ENCODE results near the gene HAPLN3. TPM values are rescaled to one million over a fixed set of nuclear protein-coding genes. Genes with fewer than 3 reads are reported as not detected.

HAPLN3 gene
- total and polyA plus RNA-seq, 2 experiments from 2014 or later = 4.2 to 6.6 TPM

GRCh38 chr15:88845616-88846015 is 49.7 kb downstream of the HAPLN3 start:
- no peak overlapping the region for H3K27ac ChIP-seq
- H4K20me1 ChIP-seq (ENCODE audit: insufficient read depth, poor library complexity, severe bottlenecking) = no peaks in the 10 kb centered on the region
- H3K9me3 ChIP-seq (ENCODE audit: low read depth) = no peaks in the 10 kb centered on the region
- H3K27me3 ChIP-seq = peaks cover 5% of the 10 kb centered on the region
- WGBS (ENCODE audit: low lambda C conversion rate, missing lambda C conversion rate) = 90% methylated on average over 15 of the region's 15 CpGs
- no peak overlapping the region for H3K4me3 ChIP-seq
- no peak overlapping the region for H2AFZ ChIP-seq
- TF ChIP-seq EZH2 (IDR thresholded peaks at IDR 0.05; ENCODE audit: borderline replicate concordance) (no peak), CTCF (IDR thresholded peaks at IDR 0.05; ENCODE audit: poor library complexity) (no peak), EZH2phosphoT487 (IDR thresholded peaks at IDR 0.05; ENCODE audit: low read depth, severe bottlenecking, unreplicated experiment) (no peak)
- H3K36me3 ChIP-seq (replicated peaks; ENCODE audit: insufficient read depth, low read depth) = no peaks in the 10 kb centered on the region
- no peak for DNase-seq (ENCODE audit: low spot score)
- H3K79me2 ChIP-seq = no peaks in the 10 kb centered on the region
- H3K4me2 ChIP-seq = no peak overlapping the region
- no peaks in the 10 kb centered on the region for H3K4me1 ChIP-seq (ENCODE audit: insufficient read depth)
- no peaks in the 10 kb centered on the region for H3K9me2 ChIP-seq (replicated peaks; ENCODE audit: insufficient read depth)

GRCh38 chr15:88844749-88845386 is 50.5 kb downstream of the HAPLN3 start:
- H2AFZ ChIP-seq = no peak overlapping the region
- no peak overlapping the region for H3K4me3 ChIP-seq
- 69% methylated on average over 5 of the region's 5 CpGs for WGBS (ENCODE audit: low lambda C conversion rate, missing lambda C conversion rate)
- no peaks in the 10 kb centered on the region for H3K9me3 ChIP-seq (ENCODE audit: low read depth)
- H3K4me1 ChIP-seq (ENCODE audit: insufficient read depth) = no peaks in the 10 kb centered on the region
- H3K79me2 ChIP-seq = no peaks in the 10 kb centered on the region
- no peaks in the 10 kb centered on the region for H4K20me1 ChIP-seq (ENCODE audit: insufficient read depth, poor library complexity, severe bottlenecking)
- no peak overlapping the region for H3K27ac ChIP-seq
- H3K9me2 ChIP-seq (replicated peaks; ENCODE audit: insufficient read depth) = no peaks in the 10 kb centered on the region
- TF ChIP-seq CTCF (IDR thresholded peaks at IDR 0.05; ENCODE audit: poor library complexity) (no peak), EZH2 (IDR thresholded peaks at IDR 0.05; ENCODE audit: borderline replicate concordance) (no peak), EZH2phosphoT487 (IDR thresholded peaks at IDR 0.05; ENCODE audit: low read depth, severe bottlenecking, unreplicated experiment) (no peak)
- DNase-seq (ENCODE audit: low spot score) = no peak
- H3K4me2 ChIP-seq = no peak overlapping the region
- H3K27me3 ChIP-seq = peaks cover 5% of the 10 kb centered on the region
- H3K36me3 ChIP-seq (replicated peaks; ENCODE audit: insufficient read depth, low read depth) = no peaks in the 10 kb centered on the region

GRCh38 chr15:88843334-88843733 is 52.0 kb downstream of the HAPLN3 start:
- no peak for DNase-seq (ENCODE audit: low spot score)
- Histone ChIP-seq H3K36me3 (replicated peaks; ENCODE audit: insufficient read depth, low read depth) (no peaks in the 10 kb centered on the region), H3K4me2 (no peak overlapping the region), H3K79me2 (no peaks in the 10 kb centered on the region), H3K27ac (no peak overlapping the region), H4K20me1 (ENCODE audit: insufficient read depth, poor library complexity, severe bottlenecking) (no peaks in the 10 kb centered on the region), H3K27me3 (peaks cover 5% of the 10 kb centered on the region), H3K4me1 (ENCODE audit: insufficient read depth) (no peaks in the 10 kb centered on the region), H3K4me3 (no peak overlapping the region), H3K9me2 (replicated peaks; ENCODE audit: insufficient read depth) (no peaks in the 10 kb centered on the region), H2AFZ (no peak overlapping the region), H3K9me3 (ENCODE audit: low read depth) (no peaks in the 10 kb centered on the region)
- WGBS (ENCODE audit: low lambda C conversion rate, missing lambda C conversion rate) = 96% methylated on average over 21 of the region's 21 CpGs
- TF ChIP-seq EZH2phosphoT487 (IDR thresholded peaks at IDR 0.05; ENCODE audit: low read depth, severe bottlenecking, unreplicated experiment) (no peak), CTCF (IDR thresholded peaks at IDR 0.05; ENCODE audit: poor library complexity) (no peak), EZH2 (IDR thresholded peaks at IDR 0.05; ENCODE audit: borderline replicate concordance) (no peak)
